Neural cell (in vitro differentiated cells): ENCODE results near the gene DEAF1. TPM values are rescaled to one million over a fixed set of nuclear protein-coding genes. Genes with fewer than 3 reads are reported as not detected.

Experiments used
- H2AFZ ChIP-seq: fragments of 200-600, 300-800 bp; sonication (generic), shearing (Covaris generic); 2 replicates; pipeline ENCODE4 v1.6.0; 2014; ENCODE audit warnings: low read depth, mild to moderate bottlenecking, antibody characterized with exemption, low read length, moderate library complexity
- H3F3A ChIP-seq: fragments of 200-600 bp; shearing (Covaris generic); 2 replicates; pipeline ENCODE4 v1.6.1; 2016; ENCODE audit warnings: mild to moderate bottlenecking, moderate library complexity, mixed read lengths, antibody characterized with exemption, low read length; ENCODE audit not compliant: insufficient read depth, poor library complexity, severe bottlenecking
- H3K27ac ChIP-seq: fragments of 200-600, 300-800 bp; sonication (generic), shearing (Covaris generic); 2 replicates; pipeline ENCODE4 v1.5.1; 2014; ENCODE audit warnings: mild to moderate bottlenecking, low read length, moderate library complexity
- H3K27me3 ChIP-seq: fragments of 300-800, 200-600 bp; sonication (generic), shearing (Covaris generic); 2 replicates; pipeline ENCODE4 v1.6.0; 2014; ENCODE audit warnings: mild to moderate bottlenecking, low read depth, low read length, moderate library complexity; ENCODE audit not compliant: insufficient read depth
- H3K36me3 ChIP-seq: fragments of 300-800, 200-600 bp; sonication (generic), shearing (Covaris generic); 2 replicates; pipeline ENCODE4 v1.5.1; 2014; ENCODE audit warnings: mild to moderate bottlenecking, antibody characterized with exemption, low read length, moderate library complexity; ENCODE audit not compliant: insufficient read depth
- H3K4me2 ChIP-seq: fragments of 300-800, 200-600 bp; sonication (generic), shearing (Covaris generic); 2 replicates; pipeline ENCODE4 v1.6.0; 2014; ENCODE audit warnings: mild to moderate bottlenecking, low read length
- H3K4me3 ChIP-seq: fragments of 300-800, 200-600 bp; sonication (generic), shearing (Covaris generic); 2 replicates; pipeline ENCODE4 v1.5.1; 2014; ENCODE audit warnings: mild to moderate bottlenecking, low read length, moderate library complexity
- H3K79me2 ChIP-seq: fragments of 200-600 bp; shearing (Covaris generic); replicated peaks from 2 replicates; pipeline ENCODE4 v1.6.0; 2014; ENCODE audit warnings: mild to moderate bottlenecking, low read length, moderate library complexity; ENCODE audit not compliant: insufficient read depth
- H3K9ac ChIP-seq: fragments of 300-800, 200-600 bp; sonication (generic), shearing (Covaris generic); 2 replicates; pipeline ENCODE4 v1.6.1; 2016; ENCODE audit warnings: mild to moderate bottlenecking, low read length, mixed read lengths
- H3K9me2 ChIP-seq: fragments of 200-600 bp; shearing (Covaris generic); 2 replicates; pipeline ENCODE4 v1.6.1; 2016; ENCODE audit warnings: mild to moderate bottlenecking, low read length, mixed read lengths; ENCODE audit not compliant: insufficient read depth
- H3K9me3 ChIP-seq: fragments of 200-600, 300-800 bp; sonication (generic), shearing (Covaris generic); 2 replicates; pipeline ENCODE4 v1.6.1; 2016; ENCODE audit warnings: mild to moderate bottlenecking, mixed run types, low read length, moderate library complexity, mixed read lengths
- H4K20me1 ChIP-seq: fragments of 200-600 bp; shearing (Covaris generic); 2 replicates; pipeline ENCODE4 v1.6.1; 2016; ENCODE audit warnings: mild to moderate bottlenecking, mixed run types; ENCODE audit not compliant: insufficient read depth
- EP300 ChIP-seq: fragments of 450-650 bp; conservative IDR thresholded peaks from 2 replicates; pipeline ENCODE4 v1.6.1; 2014; ENCODE audit warnings: antibody characterized with exemption, mild to moderate bottlenecking, moderate library complexity; ENCODE audit not compliant: poor library complexity, severe bottlenecking
- EZH2 ChIP-seq: fragments of 200-600, 300-800 bp; shearing (Covaris generic), sonication (generic); IDR thresholded peaks from 2 replicates; pipeline ENCODE4 v1.6.1; 2014; ENCODE audit warnings: antibody characterized with exemption, low read length, borderline replicate concordance, mild to moderate bottlenecking; ENCODE audit not compliant: insufficient read depth, poor library complexity, severe bottlenecking
- MXI1 ChIP-seq: fragments of 450-650 bp; conservative IDR thresholded peaks from 2 replicates; pipeline ENCODE4 v1.6.1; 2014; ENCODE audit warnings: antibody characterized with exemption, mild to moderate bottlenecking; ENCODE audit not compliant: poor library complexity, severe bottlenecking
- POLR2AphosphoS5 ChIP-seq: IDR thresholded peaks from 2 replicates; pipeline ENCODE4 v1.6.1; 2012
- RAD21 ChIP-seq: fragments of 450-650 bp; conservative IDR thresholded peaks from 2 replicates; pipeline ENCODE4 v1.6.1; 2014; ENCODE audit warnings: antibody characterized with exemption, mild to moderate bottlenecking, moderate library complexity
- REST ChIP-seq: IDR thresholded peaks from 2 replicates; pipeline ENCODE4 v1.6.1; 2012; ENCODE audit warnings: borderline replicate concordance
- SMC3 ChIP-seq: fragments of 450-650 bp; conservative IDR thresholded peaks from 2 replicates; pipeline ENCODE4 v1.6.1; 2014; ENCODE audit warnings: antibody characterized with exemption, mild to moderate bottlenecking, moderate library complexity; ENCODE audit not compliant: poor library complexity
- TAF1 ChIP-seq: IDR thresholded peaks from 2 replicates; pipeline ENCODE4 v1.6.1; 2012; ENCODE audit warnings: low read depth
- polyA plus RNA-seq: library from polyadenylated mRNA; depleted of rRNA; stranded (reverse); fragments of >200 nt; gene quantifications from 2 replicates; pipeline ENCODE4 v1.2.3, GENCODE V29; 2014
- TF ChIP-seq, protein P1 (sequence below): fragments of 450-650 bp; IDR thresholded peaks from 2 replicates; pipeline ENCODE4 v1.5.1; 2014; ENCODE audit warnings: antibody characterized with exemption, mild to moderate bottlenecking, moderate library complexity; ENCODE audit not compliant: poor library complexity, severe bottlenecking

The DEAF1 gene
- polyA plus RNA-seq, 1 donor from 2014 or later = 87.6 TPM

- H3K27ac ChIP-seq = no peak overlapping the region
- no peak overlapping the region for H3K4me3 ChIP-seq
- H3K9ac ChIP-seq = no peak overlapping the region
- H3K79me2 ChIP-seq = no peaks in the 10 kb centered on the region
- no peak for TF ChIP-seq REST
- TF ChIP-seq SMC3 = no peak
- no peak for TF ChIP-seq POLR2AphosphoS5
- TF ChIP-seq TAF1 = no peak
- H3F3A ChIP-seq = no peaks in the 10 kb centered on the region
- no peaks in the 10 kb centered on the region for H4K20me1 ChIP-seq
- no peaks in the 10 kb centered on the region for H3K9me2 ChIP-seq
- H3K27me3 ChIP-seq = no peaks in the 10 kb centered on the region
- no peaks in the 10 kb centered on the region for H3K36me3 ChIP-seq
- H2AFZ ChIP-seq = no peak overlapping the region
- no peaks in the 10 kb centered on the region for H3K9me3 ChIP-seq
- H3K4me2 ChIP-seq = no peak overlapping the region
Observed at GRCh38 chr11:686451-687243, 8.4 kb downstream of the DEAF1 start.

GRCh38 chr11:680970-681369 is 14.1 kb downstream of the DEAF1 start:
- Histone ChIP-seq H3K9me2 (no peaks in the 10 kb centered on the region), H3K27me3 (no peaks in the 10 kb centered on the region), H3K27ac (no peak overlapping the region), H3K9me3 (no peaks in the 10 kb centered on the region), H3K9ac (no peak overlapping the region), H3F3A (no peaks in the 10 kb centered on the region), H3K36me3 (peaks cover 8% of the 10 kb centered on the region), H3K79me2 (no peaks in the 10 kb centered on the region), H3K4me3 (no peak overlapping the region), H3K4me2 (no peak overlapping the region), H2AFZ (no peak overlapping the region), H4K20me1 (no peaks in the 10 kb centered on the region)
- TF ChIP-seq EP300 = no peak
- TF ChIP-seq SMC3 = no peak
- TF ChIP-seq, protein P1, sequence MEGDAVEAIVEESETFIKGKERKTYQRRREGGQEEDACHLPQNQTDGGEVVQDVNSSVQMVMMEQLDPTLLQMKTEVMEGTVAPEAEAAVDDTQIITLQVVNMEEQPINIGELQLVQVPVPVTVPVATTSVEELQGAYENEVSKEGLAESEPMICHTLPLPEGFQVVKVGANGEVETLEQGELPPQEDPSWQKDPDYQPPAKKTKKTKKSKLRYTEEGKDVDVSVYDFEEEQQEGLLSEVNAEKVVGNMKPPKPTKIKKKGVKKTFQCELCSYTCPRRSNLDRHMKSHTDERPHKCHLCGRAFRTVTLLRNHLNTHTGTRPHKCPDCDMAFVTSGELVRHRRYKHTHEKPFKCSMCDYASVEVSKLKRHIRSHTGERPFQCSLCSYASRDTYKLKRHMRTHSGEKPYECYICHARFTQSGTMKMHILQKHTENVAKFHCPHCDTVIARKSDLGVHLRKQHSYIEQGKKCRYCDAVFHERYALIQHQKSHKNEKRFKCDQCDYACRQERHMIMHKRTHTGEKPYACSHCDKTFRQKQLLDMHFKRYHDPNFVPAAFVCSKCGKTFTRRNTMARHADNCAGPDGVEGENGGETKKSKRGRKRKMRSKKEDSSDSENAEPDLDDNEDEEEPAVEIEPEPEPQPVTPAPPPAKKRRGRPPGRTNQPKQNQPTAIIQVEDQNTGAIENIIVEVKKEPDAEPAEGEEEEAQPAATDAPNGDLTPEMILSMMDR = no peak
- TF ChIP-seq REST = no peak
- no peak for TF ChIP-seq TAF1
- no peak for TF ChIP-seq MXI1
- no peak for TF ChIP-seq RAD21
- TF ChIP-seq EZH2 = no peak
- no peak for TF ChIP-seq POLR2AphosphoS5
